ENCODE measurements around the gene MYH9.

The MYH9 gene

DNA sequence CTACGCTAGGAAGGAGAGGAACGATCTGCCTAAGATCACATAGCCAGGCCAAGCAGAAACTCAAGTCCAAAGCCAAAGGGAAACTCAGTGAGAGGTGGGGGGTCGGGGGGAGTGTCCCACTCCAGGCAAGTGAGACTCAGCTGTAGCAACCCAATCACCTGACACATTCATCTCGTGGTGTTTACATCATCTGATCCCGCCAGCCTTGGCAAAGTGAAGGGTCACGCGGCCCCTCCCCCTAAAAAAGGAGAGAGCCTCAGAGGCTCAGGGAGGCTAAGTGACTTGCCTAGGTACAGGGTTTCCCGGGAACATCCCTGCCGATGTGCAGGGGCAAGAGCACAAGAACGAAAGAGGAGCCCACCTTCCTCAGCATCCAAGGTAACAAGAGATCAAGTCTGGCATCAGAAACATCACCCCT is 21.5 kb downstream of the MYH9 start:
- no peak for DNase-seq

DNA sequence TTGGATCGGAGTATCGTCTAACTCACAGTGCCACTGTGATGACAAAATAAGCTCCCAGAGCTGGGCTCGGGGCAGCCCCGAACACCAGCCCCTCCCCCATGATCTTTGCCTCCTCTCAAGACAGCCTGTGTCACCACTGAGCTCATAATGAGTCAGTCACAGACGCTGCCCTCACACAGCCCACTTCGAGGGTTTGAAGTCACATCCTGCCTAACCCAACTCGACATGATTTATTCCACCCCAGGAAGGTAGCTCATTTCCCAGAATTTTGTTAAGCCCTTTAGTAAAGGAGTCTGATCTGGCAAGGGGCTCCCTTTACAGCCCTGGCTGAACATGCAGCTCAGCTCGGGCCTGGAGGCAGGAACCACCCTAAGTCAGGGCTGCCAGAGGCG is 22.8 kb downstream of the MYH9 start:
- peak; percentile 91 for DNase-seq

GRCh38 chr22:36364255-36365019 is 23.3 kb downstream of the MYH9 start:
- no peak for DNase-seq

GRCh38 chr22:36363349-36363981 is 24.3 kb downstream of the MYH9 start:
- no peak for DNase-seq

DNA sequence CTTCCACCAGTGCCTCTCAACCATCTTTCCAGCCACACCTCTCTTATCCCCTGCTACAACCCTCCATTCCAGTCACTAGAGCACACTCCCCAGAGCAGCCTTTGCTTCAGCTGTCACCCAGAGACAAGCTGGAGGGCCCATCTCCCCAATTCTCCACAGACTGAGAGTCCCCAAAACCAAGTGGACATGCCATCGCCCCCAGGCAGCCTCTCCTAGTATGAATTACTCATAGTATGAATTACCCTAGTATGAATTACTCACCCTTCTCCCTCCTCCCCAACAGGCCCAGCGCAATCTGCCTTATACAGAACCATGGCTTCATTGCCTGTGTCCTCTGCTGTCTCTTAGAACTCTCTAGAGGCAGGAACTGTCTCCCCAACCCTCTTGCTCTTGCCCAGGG is 24.8 kb downstream of the MYH9 start:
- DNase-seq = peak; percentile 38

DNA sequence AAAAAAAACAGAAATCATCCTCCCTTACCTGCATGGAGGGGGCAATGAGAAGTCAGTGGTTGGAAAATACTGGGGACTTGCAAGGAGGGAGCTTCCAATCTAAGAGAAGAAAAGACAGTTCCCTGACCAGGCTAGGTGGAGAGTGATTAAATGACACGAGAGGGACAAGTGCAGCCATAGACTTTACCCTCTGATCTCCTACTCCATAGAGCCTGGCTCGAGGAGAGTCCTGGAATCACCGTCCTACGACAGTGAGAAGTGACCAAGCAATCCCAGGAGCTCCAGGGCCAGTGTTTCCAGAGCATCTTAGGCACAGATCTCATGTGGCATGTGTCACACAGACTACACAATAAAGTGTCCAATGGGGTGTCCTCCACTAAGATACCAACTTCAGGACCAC is 25.7 kb downstream of the MYH9 start:
- no peak for DNase-seq

GRCh38 chr22:36360871-36361383 is 26.8 kb downstream of the MYH9 start:
- DNase-seq = no peak

DNA sequence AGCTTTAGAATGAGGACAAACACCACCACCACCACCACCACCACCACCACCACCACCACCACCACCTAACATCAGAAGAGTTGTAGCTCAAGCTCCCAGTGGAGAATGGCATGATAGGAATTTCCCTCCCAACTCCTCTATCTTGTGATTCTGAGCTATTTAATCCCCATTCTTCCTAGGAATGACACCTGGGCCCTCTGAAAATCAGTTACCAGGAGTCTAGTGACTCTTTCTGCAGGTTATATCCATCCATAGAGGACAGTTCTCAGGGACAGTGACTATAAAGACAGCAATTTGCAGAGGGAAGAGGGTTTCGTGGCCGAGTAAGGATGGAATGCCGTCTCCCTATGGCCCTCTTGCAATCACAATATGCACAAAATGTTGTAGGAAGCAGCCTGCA is 27.8 kb downstream of the MYH9 start:
- DNase-seq = no peak

- DNase-seq = no peak
Observed at GRCh38 chr22:36359470-36359996, 28.2 kb downstream of the MYH9 start.

DNA sequence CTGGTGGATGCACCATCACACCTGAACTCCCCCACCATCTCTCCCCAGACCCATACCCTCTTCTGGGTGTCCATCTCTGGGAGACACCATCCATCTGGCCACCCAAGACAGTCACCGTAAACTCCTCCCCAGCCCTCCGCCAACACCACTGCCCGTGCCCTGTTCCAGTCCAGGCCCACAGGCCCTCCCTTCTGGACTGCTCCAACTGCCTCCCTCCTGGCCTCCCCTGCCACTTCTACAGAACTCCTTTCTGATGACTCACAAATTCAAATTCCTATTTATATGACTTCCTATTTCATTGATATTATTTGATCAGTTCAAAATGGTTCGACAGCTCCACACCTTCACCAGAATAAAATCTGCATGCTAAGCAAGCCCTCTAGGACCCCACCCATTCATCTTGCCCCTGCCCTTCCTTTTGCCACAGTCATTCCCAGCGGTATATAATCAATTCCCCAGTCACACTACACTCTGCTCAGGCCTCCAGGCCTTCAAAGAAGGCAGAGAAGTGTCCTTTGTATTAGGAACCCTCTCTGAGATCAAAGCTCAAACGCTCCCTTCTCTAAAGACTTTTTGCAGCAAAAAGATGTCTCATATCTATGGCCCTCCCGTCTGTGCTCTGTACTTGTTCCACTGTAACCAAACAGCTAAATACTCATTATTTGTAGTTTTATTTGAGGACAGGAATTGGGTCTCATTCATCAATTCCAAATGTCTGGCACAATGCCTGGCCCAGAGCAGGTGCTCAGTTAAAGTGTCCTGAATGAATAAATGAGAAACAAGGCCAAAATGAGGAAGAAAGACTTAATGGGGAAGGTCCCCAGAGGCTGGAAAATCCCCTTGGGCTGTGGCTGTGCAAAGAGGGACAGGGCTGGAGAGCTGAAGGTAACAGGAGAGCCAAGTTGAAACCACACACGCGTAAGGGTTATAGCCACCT is 29.0 kb downstream of the MYH9 start:
- DNase-seq = no peak

GRCh38 chr22:36356708-36357624 is 30.8 kb downstream of the MYH9 start:
- peak; percentile 50 for DNase-seq

- DNase-seq = no peak
Observed at GRCh38 chr22:36355894-36356293, 31.9 kb downstream of the MYH9 start.

DNA sequence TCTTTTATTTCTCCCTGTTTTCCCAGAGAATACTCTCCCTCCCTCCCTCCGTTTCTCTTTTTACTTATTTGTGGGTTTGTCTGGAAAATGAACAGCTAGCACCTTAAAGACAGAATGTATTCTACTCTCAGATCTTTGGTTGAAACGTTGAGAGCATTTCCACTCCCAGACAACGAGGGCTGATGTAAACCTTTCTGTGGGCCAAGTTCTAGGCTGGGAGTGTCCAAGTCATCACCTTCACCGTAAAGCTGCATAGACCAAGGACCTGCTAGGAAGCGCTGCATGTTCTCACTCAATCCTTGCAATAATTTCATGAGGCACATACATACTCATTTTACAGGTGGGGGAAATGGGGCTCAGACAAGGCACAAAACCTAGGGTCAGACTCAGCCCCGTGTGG is 32.4 kb downstream of the MYH9 start:
- no peak for DNase-seq

DNA sequence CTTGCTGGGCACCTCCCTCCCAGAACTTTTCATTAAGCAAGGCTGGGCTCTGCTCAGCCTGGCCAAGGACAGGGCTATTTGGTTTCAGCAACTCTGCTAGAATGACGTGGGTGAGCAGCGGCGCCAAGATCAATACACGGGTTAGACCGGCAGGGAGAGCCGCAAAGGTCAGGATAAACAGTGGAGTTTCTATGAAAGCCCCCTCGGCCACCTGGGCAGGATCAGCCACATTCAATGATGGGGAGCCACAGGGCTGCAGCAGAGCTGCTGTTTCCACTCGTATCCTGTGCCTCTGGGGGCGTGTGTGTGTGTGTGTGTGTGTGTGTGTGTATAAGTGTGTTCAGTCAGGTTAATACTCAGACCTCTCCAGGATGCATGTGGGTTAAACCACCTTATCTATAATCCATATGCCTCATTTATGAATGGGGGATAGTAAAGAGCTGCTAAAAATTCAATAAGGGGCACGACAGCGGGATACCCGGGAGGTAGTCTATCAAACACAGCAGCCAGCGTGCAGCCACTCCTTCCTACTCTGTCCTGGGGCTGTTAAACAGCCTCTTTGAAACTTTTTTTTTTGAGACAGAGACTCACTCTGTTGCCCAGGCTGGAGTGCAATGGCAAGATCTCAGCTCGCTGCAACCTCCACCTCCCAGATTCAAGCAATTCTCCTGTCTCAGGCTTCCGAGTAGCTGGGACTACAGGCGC is 34.8 kb downstream of the MYH9 start:
- DNase-seq = no peak

GRCh38 chr22:36351921-36352802 is 35.6 kb downstream of the MYH9 start:
- no peak for DNase-seq

GRCh38 chr22:36350751-36351594 is 36.8 kb downstream of the MYH9 start:
- DNase-seq = no peak

DNA sequence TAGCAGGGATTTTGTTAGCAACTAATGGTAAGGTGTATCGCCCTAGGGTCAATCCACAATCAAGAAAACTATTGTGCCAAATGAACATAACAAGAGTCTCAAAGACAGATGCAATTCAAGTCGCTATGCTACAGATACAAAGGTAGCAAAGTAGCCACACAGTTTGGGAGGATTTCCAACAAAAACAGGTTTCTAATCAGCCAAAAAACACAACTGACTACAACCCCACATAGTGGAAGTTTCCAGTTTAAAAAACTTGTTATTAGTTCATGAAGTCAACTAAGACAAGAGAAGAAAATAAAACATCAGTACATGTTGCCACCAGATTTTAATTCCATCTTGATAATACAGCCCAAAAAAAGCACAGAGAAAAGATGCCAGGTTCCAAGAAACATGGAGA is 38.0 kb downstream of the MYH9 start:
- no peak for DNase-seq

- DNase-seq = no peak
Observed at GRCh38 chr22:36348760-36349159, 39.0 kb downstream of the MYH9 start.

DNA sequence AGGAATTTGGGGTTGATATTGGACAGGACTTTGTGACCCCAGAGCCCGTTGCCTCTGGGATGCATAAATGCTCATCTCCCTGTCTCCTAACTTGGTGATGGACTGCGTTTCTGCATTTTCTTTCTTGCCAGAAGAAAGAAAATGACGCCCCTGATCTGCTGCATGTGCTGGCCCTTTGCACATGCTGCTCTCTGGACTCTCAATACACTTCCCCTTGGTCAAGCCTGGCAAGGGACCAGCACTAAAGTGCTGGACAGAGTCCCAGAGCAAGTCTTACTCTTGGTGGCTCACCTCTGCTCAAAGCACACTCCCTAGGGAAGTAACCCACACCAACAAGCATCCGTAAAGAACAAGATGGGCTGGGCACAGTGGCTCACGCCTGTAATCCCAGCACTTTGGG is 40.7 kb downstream of the MYH9 start:
- no peak for DNase-seq

All from activated naive CD4-positive, alpha-beta T cell treated with anti-CD3 and anti-CD28 coated beads, Interleukin-2, amount 50 U/mL, for 16 hours (primary cell).